Aorta (tissue), 5 donors: Measurements from ENCODE around the gene RPRD1B. TPM values are rescaled to one million over a fixed set of nuclear protein-coding genes. Genes with fewer than 3 reads are reported as not detected.
A peak's percentile ranks its signal among the peaks of the same experiment; 100 is the strongest.
"Not testable (repeated sequence)": the region's sequence is repeated elsewhere in the genome, so short reads cannot be mapped to it uniquely, and the experiment has no call there.

Experiments used
- ATAC-seq: fragments of 200-7000 bp; cut with Tn5 transposase; one replicate; pipeline ENCODE4 v1.9.1; 2022; ENCODE audit warnings: moderate library complexity; ENCODE audit not compliant: low FRiP score
- DNase-seq, 2 donors: peaks; one replicate each; pipeline ENCODE4 v3.0.0-alpha.2; 2020
- H3K27ac ChIP-seq, 2 donors: one replicate each; pipeline ENCODE4 v1.5.1; 2013; ENCODE audit warnings: low read length in 2 of 2, mild to moderate bottlenecking in 2 of 2, moderate library complexity in 2 of 2, control low read depth in 1 of 2, inconsistent platforms in 1 of 2, low read depth in 1 of 2
- H3K27me3 ChIP-seq, 2 donors: one replicate each; pipeline ENCODE4 v1.6.1; 2013; ENCODE audit warnings: control low read depth in 1 of 2, low read length in 1 of 2, mild to moderate bottlenecking in 1 of 2, moderate library complexity in 1 of 2; ENCODE audit not compliant: insufficient read depth in 2 of 2, control insufficient read depth in 1 of 2
- H3K36me3 ChIP-seq, 2 donors: one replicate each; pipeline ENCODE4 v1.6.1; 2013; ENCODE audit warnings: control low read depth in 1 of 2, low read length in 1 of 2, mild to moderate bottlenecking in 1 of 2; ENCODE audit not compliant: insufficient read depth in 2 of 2, control insufficient read depth in 1 of 2
- H3K4me1 ChIP-seq, 2 donors: one replicate each; pipeline ENCODE4 v1.6.1; 2013; ENCODE audit warnings: low read length in 2 of 2, control low read depth in 1 of 2, mild to moderate bottlenecking in 1 of 2, moderate library complexity in 1 of 2; ENCODE audit not compliant: insufficient read depth in 2 of 2, control insufficient read depth in 1 of 2
- H3K4me3 ChIP-seq, 2 donors: one replicate each; pipeline ENCODE4 v1.5.1; 2013; ENCODE audit warnings: low read length in 2 of 2, control low read depth in 1 of 2, mild to moderate bottlenecking in 1 of 2
- H3K9me3 ChIP-seq: one replicate; pipeline ENCODE4 v1.6.1; 2013; ENCODE audit warnings: mild to moderate bottlenecking, low read length; ENCODE audit not compliant: control insufficient read depth
- WGBS, 2 donors: extraction: QIAGEN DNeasy Blood & Tissue Kit; methylation state at CpG; one replicate each; pipeline ENCODE4 v1.1.7; 2013; 5-methylcytosine and 5-hydroxymethylcytosine counted together
- intact Hi-C, 2 donors: fragments of 100-400 bp; cut with DNase I; formaldehyde crosslinking; loops; one replicate each; pipeline versions ENCODE4 v1.14.2 to v1.15.0; 2022
- polyA plus RNA-seq, 2 donors: library from polyadenylated mRNA; stranded (reverse); fragments of 200-250 nt; gene quantifications; one replicate each; pipeline ENCODE4 v1.2.3, GENCODE V29; 2013
- total RNA-seq, 2 donors: library from RNA; stranded (reverse); fragmentation: NEBNext Ultra II Directional; extraction: Animal tissue kit (Norgen Biotek cat#: 25700); gene quantifications; one replicate each; pipeline ENCODE4 v1.2.1, GENCODE V29; 2021
- donor health status: healthy with polysubstance abuse.
- donor health status: Bipolar disorder and iron deficiency.
- donor health status: DM: no; HTN: no; CAD: no.
- donor health status: DM: no; HTN: no; CAD: no.
- donor health status: DM: yes; HTN: yes; CAD: no.

RPRD1B gene
- total and polyA plus RNA-seq, 4 donors: 6.9 to 43.5 (median 21.9) TPM

DNA sequence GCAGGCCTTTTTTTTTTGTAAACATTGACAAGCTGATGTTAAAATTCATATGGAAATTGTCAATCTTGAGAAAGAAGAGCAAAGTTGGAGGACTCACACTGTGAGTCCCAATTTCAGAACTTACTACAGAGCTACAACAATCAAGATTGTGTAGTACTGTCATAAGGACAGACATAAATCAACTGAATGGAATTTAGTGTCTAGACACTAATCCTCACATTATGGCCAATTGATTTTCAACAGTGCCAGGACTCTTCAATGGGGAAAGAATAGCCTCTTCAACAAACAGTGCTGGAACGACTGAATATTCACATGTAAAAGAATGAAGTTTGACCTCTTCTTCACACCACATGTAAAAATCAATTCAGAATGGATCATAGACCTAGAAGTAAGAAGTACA is 70.7 kb downstream of the RPRD1B start:
- ATAC-seq (no peak), DNase-seq (no peak)
- Histone ChIP-seq H3K4me3 (no peak overlapping the region), H3K36me3 (no peaks in the 10 kb centered on the region), H3K27ac (no peak overlapping the region), H3K9me3 (no peaks in the 10 kb centered on the region), H3K4me1 (peaks cover 3 to 9% of the 10 kb centered on the region in 2 donors), H3K27me3 (no peaks in the 10 kb centered on the region)
- WGBS, 2 donors: 12 to 16% methylated on average over 1 of the region's 1 CpG
- intact Hi-C loops: no loop called here

DNA sequence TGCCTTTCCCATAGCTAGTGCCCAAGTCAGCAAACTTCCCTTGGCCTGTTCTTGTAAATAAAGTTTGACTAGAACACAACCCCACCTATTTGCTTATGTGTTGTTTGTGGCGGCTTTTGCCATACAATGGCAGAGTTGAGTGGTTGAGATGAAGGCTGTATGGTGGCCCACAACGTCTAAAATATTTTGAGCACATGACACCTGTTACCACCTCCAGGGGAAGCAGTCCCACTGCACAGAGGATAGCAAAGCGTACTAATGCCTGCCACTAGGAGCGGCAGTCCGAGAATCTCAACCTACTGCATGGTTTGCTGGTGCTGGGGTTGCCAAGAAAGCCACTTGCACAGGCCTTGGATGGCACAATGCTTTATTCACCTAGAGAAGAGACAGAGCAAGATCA is 72.9 kb downstream of the RPRD1B start:
- H3K27me3 ChIP-seq: no peaks in the 10 kb centered on the region
- WGBS, 2 donors: 92% methylated on average over 5 of the region's 5 CpGs
- peaks cover 3 to 14% of the 10 kb centered on the region in 2 donors for H3K4me1 ChIP-seq
- no peak for DNase-seq
- no peaks in the 10 kb centered on the region for H3K9me3 ChIP-seq
- intact Hi-C loops: no loop called here
- no peaks in the 10 kb centered on the region for H3K36me3 ChIP-seq
- H3K27ac ChIP-seq: no peak overlapping the region
- no peak overlapping the region for H3K4me3 ChIP-seq
- no peak for ATAC-seq

DNA sequence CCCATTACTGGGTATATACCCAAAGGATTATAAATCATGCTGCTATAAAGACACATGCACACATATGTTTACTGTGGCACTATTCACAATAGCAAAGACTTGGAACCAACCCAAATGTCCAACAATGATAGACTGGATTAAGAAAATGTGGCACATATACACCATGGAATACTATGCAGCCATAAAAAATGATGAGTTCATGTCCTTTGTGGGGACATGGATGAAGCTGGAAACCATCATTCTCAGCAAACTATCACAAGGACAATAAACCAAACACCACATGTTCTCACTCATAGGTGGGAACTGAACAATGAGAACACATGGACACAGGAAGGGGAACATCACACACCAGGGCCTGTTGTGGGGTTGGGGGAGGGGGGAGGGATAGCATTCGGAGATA is 73.8 kb downstream of the RPRD1B start:
- not testable (repeated sequence) for H3K27ac ChIP-seq

DNA sequence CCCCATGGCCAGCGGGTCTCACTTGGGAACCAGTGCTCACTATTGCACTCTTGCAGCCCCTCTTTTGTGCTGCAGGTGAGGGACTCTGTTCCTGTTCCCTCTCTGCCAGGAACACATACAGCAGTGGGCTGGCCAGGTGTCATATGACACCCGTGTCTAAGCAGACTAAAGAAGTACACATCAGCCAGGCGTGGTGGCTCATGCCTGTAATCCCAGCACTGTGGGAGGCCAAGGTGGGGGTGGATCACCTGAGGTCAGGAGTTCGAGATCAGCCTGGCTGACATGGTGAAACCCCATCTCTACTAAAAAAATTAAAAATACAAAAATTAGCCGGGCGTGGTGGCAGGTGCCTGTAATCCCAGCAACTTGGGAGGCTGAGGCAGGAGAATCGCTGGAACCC is 74.4 kb downstream of the RPRD1B start:
- ATAC-seq, H3K27ac ChIP-seq, DNase-seq, H3K4me3 ChIP-seq, H3K9me3 ChIP-seq, intact Hi-C loops, H3K27me3 ChIP-seq, H3K36me3 ChIP-seq: not testable (repeated sequence)
- peaks cover 3 to 12% of the 10 kb centered on the region in 2 donors for H3K4me1 ChIP-seq
- WGBS, 2 donors: 91 to 92% methylated on average over 7 of the region's 7 CpGs

More for the DNA sequence above, 73.8 kb downstream of the RPRD1B start:
- H3K4me3 ChIP-seq, H3K9me3 ChIP-seq, intact Hi-C loops, H3K27me3 ChIP-seq, ATAC-seq, DNase-seq, H3K36me3 ChIP-seq: not testable (repeated sequence)
- 88 to 90% methylated on average over 1 of the region's 1 CpG for WGBS, 2 donors
- H3K4me1 ChIP-seq: peaks cover 3 to 12% of the 10 kb centered on the region in 2 donors

DNA sequence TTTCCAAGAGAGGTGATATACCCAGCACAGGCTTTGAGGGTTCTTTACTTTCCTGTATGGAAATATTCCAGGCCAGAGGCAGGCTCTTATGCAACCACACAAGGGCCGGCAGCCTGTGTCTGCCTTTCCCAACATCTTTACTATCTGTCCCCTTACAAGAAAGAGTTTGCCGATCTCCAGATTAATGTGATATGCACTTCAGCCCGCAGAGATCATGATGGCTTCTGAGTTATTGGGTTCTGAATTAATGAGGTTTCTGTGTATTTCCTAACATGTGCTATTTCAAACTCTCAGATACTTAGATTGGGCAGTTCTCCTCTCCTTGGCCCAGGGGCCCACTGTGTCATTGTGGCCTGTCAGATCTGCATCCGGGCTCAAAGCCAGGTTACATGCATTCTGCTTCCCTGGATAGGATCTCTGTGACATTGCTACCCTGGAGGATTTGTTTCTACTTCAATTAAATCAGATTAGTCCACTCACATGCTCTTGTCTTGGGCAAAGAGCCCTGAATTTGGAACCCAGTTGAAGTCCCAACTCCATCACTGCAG is 75.0 kb downstream of the RPRD1B start:
- no peaks in the 10 kb centered on the region for H3K9me3 ChIP-seq
- WGBS, 2 donors: 21% methylated on average over 4 of the region's 4 CpGs
- DNase-seq: no peak
- intact Hi-C loops: no loop called here
- peak overlapping the region; percentile 23 to 87 for H3K27ac ChIP-seq
- H3K4me1 ChIP-seq: peaks cover 3 to 12% of the 10 kb centered on the region in 2 donors
- no peak overlapping the region for H3K4me3 ChIP-seq
- peak; percentile 61 for ATAC-seq
- no peaks in the 10 kb centered on the region for H3K27me3 ChIP-seq
- no peaks in the 10 kb centered on the region for H3K36me3 ChIP-seq

DNA sequence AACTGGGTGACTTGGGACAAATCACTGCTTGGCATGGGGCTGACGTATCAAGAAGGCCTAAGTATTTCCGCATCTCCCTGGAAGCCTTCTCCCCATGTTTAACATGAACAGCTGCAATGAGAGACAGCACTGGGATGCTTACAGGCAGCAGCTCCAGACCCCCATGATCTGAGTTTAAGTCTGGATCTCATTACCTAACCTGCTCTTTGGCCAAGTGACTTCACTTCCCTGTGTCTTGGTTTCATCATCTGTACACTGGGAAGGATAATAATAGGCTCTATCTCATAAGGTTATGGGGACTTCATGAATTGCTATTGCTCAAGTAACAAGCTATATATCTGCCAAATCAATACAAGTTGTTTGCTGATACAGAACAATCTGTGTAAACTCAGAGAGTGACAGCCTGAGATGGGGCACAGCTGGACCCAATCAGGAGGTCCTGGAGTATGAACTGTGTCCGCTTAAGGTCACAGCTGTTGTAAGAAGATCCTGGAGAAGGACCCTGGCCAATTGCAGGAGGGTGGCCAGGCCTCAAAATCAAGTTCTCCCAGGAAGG is 75.5 kb downstream of the RPRD1B start:
- no peaks in the 10 kb centered on the region for H3K36me3 ChIP-seq
- no peak for DNase-seq
- no peaks in the 10 kb centered on the region for H3K9me3 ChIP-seq
- ATAC-seq: peak; percentile 78
- peak overlapping the region; percentile 23 to 87 for H3K27ac ChIP-seq
- H3K4me3 ChIP-seq: no peak overlapping the region
- intact Hi-C loops: no loop called here
- no peaks in the 10 kb centered on the region for H3K27me3 ChIP-seq
- H3K4me1 ChIP-seq: peaks cover 3 to 12% of the 10 kb centered on the region in 2 donors
- 37% methylated on average over 3 of the region's 3 CpGs for WGBS, 2 donors

DNA sequence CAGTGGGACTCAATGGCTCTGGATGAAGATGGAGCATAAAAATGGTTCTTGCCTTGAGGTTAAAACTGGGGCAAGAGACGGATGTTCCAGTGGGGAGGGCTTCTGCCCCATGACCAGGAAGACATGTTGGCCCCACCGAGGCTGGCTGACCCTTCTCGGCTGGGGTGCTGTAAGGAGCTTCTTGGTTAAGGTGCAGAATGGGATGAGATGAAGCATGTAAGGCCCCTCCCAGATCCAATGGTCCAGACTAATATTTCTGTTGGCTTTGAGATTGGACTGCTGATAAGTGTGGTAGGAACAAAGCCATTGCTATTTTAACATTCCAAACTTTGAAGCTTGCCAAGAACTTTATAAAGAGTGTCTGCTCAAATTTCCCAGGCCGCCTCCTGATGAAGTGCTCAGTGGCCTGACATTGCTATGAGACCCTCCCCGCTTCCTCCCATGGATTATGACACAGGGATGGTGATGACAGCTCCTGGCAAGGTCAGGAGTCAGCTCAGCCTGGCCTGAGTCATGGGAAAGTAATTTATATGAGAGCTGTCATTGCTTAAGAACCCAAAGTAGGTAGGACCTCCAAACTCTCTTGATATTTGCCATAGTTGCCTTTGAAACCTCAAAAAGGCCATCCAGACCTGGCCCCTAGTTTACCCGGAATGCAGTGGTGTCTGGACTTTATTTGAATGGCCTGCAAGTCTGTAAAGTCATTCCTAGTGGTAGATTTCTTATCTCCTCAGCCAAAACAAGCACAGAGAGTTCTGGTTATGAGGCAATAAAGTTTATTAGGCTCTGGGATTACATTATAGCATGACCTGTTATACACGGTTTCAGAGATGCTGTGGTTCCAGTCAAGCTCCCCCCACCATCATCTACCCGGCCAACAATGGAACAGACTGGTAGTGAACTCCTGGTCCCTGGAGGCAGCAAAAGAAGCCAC is 76.3 kb downstream of the RPRD1B start:
- Histone ChIP-seq H3K27ac (peak overlapping the region; percentile 83 to 97), H3K4me1 (peaks cover 3 to 12% of the 10 kb centered on the region in 2 donors)
- WGBS, 2 donors: 5% methylated on average over 8 of the region's 8 CpGs

DNA sequence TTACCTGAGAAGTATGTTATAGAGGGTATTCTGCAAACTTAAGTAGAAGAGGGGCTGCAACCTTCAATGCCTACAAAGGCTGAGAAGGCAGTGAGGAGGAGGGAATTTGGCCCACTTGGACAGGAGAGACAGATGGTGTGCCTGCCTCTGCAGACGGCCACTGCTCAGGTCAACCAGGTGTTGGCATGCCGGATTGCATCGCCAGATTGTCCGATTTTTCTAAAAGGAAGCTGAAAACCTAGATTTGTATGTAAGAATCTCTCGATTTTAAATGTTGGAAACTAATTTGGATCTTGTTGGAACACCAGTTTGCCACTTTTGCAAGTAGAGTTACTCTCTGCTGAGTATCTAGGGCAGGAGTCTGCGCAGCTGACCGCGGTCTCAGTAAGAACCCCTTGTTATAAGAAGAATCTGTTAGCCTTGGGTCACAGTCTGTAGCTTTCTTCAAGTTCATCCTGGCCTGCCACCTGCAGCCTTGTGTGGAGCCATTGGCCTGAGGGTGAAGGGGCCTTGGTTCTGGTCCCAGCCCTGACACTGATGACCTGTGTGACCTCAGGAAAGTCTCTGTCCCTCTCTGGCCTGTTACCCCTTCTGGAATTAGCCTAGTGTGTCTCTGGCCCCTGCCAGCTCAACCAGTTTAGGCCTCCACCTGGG is 77.1 kb downstream of the RPRD1B start:
- no peak for ATAC-seq
- H3K27ac ChIP-seq: peak overlapping the region; percentile 83 to 97
- intact Hi-C loops: loop anchor here (5.0 kb wide), 1 partner anchor 33 kb away; no protein-coding TSS in a partner anchor

More for the DNA sequence above, 76.3 kb downstream of the RPRD1B start:
- ATAC-seq: peak; percentile 92
- Histone ChIP-seq H3K27me3 (no peaks in the 10 kb centered on the region), H3K36me3 (no peaks in the 10 kb centered on the region), H3K9me3 (no peaks in the 10 kb centered on the region), H3K4me3 (no peak overlapping the region)
- DNase-seq: peak; percentile 85 to 91
- intact Hi-C loops: loop anchor here (5.0 kb wide), 1 partner anchor 33 kb away; no protein-coding TSS in a partner anchor

More for the DNA sequence above, 77.1 kb downstream of the RPRD1B start:
- Histone ChIP-seq H3K27me3 (no peaks in the 10 kb centered on the region), H3K9me3 (no peaks in the 10 kb centered on the region), H3K36me3 (no peaks in the 10 kb centered on the region), H3K4me3 (no peak overlapping the region), H3K4me1 (peaks cover 3 to 12% of the 10 kb centered on the region in 2 donors)
- 64 to 70% methylated on average over 8 of the region's 8 CpGs for WGBS, 2 donors
- DNase-seq: no peak
